HG02798 (cell line): Measurements from ENCODE around the gene RHOC.
A peak's percentile ranks its signal among the peaks of the same experiment; 100 is the strongest.

ENCODE experiments used
- ATAC-seq: cut with Tn5 transposase; IDR thresholded peaks from one replicate; pipeline ENCODE4 v1.9.1; 2021; ENCODE audit warnings: mild to moderate bottlenecking; ENCODE audit not compliant: unreplicated experiment, poor library complexity

RHOC gene

DNA sequence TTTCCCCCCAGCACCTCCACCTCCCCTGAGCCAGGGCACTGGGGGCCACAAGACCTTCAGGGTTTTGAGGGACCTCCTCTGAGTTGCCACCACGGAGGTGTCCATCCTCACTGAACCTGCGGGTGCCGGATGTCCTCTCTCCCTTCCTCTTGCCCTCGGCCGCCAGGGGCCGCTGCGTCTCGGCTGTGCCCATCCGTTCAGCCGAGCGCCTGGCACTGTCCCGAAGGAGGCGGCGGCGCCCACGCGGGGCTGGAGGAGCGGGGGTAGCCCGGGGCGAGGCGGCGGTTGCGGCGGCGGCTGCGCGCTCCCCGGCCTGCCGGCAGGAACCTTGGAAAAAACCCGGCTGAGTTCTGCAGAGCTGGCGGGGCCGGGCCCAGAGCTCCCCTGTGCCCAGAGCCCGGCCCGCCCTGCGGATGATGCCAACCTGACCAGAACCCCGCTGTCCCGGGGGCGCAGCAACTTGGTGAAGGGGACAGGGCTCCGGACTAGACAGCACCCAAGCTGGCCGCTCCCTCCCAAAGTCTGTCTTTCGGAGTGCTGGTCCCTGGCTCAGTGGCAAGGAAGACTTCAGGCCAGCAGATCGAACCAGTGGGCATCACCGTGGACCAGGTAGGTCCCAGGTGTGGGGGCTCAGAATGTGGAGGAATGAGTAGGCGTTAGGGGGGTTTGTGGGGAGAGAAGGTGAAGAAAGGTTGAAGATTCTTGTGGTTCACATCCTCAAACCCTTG, 11.9 kb upstream of the RHOC start:
- no peak for ATAC-seq

DNA sequence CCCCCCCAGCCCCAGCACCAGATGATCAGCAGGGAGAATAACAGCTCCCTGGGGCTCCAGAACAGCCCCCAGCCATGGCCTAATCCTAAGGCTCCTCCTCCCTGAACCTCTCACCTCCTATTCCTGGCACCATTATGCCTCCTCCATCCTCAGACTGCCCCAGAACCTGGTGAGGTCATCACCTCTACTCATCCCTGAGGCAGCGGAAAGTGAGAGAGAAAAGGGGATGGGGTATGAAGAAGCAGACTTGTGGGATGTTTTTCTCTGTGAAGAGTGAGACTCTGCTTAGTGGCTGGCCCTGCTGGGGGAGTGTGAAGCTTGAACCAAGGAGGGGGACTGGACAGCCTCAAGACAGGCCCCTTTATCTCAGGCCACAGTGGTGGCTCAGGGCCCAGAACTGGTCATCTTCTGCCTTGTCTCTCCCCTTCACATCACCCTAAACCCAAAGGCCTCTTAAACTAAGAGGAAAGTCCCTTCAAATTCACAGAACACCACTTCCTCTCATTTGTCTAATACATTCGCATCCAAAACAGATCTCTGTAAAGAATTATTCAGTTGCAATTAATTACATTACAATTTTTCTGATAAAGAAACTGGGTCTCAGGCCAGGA, 10.4 kb upstream of the RHOC start:
- ATAC-seq, result no peak

DNA sequence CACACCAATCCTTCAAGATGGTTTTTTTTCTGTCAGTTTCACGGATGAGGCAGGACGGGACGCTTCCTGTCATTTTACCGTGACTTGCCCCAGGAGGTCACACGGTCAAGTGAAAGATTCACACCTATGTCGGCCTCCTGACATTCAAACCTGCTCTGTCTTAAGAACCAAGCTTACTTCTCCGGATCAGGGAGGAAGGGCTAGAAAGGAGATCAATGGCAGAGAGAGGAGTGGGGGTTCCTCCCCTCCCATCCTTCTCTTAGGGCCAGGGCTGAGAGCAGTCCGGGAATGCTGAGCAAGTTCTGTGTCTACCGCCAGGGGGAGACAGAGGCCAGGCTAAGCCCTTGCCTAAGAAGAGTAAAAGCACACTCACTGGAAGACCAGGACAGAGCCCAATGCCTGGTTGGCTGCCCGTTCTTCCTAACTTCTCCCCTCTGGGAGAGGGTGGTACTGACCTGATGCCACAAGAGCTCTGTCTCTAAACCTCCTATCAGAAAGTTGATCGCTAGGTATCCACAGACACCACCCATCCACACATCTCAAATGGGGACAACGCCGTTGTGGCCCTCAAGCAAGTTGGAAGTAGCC, 9.3 kb upstream of the RHOC start:
- peak; percentile 36 for ATAC-seq

DNA sequence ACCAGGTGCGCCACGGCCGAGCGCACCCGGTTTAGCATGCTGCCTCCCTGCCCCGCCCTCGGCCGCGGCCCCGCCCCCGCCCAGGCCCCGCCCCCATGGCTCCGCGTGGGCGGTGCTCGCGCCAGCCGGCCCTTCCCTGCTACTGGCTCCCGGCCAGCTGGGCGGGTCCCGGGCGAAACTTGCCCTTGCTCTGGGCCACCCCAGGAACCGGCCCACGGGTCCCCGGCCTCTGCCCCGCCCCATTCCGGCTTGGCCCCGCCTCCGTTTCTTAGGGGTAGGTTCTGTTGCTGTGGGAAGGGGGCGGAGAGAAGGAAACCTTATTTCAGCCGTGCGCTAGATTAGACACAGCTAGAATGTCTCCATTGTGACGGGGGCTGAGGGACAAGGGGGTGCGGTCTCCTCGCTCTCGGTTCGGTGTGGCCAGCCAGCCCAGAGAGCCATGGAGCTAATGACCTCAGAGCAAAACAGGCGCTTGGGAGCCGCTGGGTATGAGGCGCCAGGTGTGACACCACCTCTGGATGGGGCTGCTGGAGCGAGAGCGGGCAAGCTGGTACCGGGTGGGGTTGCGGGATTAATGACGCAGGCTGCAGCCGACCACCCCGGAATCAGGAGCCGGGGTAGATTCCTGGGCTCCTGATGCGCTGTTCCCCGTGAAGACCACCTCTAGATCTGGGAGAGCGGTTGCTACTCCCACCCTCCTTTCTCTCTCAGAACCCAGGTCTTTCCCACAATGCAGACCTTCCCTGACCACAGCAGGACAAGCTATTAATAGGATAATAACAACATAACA, 8.5 kb upstream of the RHOC start, which contains the start of gene PPM1J:
TSS of gene PPM1J (minus strand) at position 69 of the 790 bp plus-strand sequence. CDS start at position 38, 31 bp downstream.
- ATAC-seq, result peak; percentile 84

DNA sequence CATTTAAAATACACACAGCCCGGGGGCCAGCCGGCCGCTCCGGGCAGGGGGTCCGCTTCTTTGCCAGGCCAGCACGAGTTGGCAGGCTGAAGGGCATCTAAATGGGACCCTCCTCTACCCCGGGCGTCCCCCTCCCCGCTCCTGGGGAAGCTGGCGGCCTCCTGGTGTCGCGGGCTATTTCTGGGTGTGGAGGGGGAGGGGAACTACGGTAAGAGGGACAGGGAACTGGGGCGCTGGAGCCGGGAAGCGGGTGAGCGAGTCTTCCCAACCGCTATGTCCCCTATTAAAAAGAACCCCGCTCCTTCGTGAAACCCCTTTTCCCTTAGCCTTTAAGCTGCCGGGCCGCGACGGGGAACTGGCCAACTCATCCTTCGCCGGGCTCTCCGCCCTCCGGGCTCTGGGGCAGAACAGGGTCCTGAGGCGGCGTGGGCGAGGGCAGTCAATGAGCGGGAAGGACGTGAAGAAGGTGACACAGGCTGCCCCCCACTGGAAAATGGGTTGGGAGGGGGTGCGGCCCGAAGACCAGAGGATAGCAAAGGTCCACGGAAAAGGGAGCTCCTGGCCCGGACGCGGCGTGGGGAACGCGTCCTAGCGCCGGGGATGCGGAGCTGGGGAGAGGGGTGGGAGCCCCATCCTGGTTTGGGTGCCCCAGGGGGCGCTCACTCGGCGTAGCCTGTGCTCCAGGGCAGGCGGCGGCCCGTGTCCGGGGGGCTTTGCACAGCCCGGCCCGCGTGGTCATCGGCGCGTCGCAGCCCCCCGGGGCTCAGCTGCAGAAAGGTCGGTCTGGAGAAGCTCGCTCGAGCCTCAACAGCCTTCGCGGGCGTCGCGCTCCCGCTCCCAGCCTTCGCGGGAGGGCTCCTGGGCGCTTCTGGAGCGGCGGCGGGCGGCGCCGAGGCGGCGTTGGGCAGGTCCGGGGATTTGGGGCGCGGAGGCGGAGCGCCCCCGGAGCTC, 7.7 kb upstream of the RHOC start:
- no peak for ATAC-seq

DNA sequence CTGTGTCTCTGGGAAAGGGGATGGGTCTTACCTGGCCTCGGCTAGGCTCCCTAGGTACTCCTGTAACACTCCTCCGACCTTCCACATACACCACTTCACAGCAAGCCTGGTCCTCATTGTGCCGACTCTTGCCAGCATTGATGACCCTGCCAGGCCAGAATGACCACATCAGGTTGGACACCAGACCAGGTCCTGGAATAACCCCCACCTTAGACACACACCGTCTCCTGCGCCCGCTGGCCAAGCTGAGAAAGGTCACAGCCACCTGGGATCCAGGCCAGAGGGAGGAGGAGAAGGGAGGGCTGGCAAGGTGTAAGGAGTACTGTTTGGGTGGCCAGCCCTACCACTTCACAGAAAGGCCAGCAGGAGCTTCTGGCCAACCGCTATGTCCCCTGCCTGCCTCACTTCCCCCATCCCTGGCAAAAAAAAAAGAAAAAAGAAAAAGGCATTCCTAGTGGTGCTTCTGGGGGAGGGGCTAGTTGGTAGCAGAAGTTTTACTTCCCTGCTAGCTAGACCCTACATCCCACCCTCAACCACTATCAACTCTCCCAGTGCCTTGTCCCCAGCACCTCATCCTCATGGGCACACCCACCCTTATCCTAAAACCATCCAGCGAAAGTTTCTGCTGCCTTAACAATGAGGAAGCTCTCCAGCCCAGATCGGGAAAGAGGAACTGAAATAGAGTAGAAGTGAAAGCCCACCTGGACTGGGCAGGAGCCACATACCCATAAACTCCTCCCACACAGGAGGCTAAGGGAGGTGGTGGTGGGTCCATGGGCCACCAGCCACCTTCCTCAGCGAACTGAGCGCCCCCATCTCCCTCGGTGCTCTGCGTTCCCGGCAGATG, 6.8 kb upstream of the RHOC start:
- no peak for ATAC-seq

DNA sequence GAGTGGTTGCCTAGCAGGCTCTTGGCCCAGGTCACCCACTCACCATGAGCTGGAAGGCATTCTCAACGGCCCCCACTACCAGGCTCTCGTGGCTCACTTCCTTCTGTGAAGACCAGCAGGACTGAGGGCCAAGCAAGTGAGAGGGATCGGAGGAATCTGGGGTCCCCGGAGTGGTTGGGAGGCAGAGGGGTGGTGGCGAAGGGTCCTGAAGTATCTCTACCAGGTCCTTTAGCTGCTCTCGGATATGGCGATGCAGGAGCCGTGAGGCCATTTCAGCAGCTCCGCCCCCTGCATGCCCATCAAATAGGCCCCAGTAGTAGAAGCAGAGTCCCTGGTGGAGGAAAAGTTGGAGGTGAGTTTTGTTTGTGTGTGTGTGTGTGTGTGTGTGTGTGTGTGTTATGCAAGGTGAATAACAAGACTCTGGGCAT, 5.8 kb upstream of the RHOC start:
- no peak for ATAC-seq

DNA sequence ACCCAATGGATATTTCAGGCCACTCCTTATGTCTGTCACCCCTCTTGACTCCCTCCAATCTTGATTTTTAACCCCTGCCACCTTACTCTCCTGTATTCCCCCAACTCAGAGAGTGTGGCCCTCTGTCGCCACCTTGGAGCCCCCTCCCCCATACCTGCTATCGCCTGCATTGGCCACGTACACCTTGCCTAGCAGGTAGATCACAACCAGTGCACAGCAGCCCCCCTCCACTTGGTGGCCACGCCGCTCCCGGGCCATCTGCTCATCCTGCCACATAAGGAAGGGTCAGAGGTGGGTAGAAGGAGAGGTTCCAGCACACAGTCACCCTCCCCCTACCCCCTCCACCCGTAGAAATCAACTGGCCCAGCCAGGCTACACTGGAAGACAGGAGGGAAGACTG, 5.3 kb upstream of the RHOC start:
- no peak for ATAC-seq

DNA sequence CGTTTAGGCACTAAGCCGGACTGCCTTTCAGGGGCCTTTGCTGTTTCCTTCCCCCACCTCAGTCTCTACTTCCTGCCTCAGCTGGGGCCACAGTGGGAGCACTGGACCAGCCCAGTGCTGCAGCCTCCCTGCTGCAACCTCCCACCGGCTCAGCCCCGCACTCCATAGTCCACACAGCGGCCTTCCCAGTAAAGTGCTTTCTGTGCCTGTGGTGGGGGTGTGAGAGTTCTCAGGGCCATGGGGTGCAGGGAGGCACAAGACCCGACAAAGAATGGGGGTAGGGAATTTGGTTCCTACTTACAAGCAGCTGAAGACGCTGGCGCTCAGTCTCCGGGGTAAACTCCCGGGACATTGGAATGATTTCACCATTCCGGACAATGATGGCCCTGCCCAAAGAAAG, 4.7 kb upstream of the RHOC start:
- ATAC-seq, result no peak

DNA sequence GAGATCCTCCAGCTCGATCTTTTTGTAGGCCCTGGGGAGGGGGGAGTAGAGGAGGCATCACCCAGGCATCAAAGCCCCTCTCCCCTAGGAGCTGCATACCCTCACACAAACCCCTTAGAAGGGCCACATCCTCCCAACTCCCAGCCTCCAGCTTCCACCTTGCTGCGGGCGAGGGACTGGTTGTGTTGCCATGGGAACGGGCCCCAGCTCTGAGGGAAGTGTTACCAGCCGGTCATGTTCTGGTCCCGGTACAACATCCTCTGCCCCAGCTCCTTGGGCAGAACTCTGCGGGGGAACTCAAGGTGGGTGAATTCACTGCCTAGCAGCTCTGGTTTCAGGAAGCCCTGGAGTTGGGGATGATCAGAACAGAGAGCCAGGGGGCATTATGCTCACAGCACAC, 4.1 kb upstream of the RHOC start:
- ATAC-seq, result no peak

DNA sequence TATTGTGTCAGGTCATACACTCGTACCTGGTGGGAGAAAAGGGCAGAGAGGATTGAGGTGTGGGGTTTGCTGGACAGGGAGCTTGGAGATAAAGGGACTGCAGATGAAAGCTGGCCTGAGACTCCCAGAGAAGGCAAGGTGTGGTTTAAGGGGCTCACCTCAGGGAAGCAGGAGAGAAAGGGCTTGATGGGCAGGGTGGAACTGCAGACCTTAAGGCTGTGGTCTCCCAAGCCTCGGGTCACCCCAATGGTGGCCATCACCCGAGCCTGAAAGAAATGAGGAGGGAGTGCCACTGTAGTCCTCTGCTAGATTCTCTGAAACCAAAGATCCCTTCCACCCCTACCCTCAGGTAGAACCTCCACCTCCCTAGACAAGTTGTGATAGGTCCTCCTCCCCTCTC, 3.7 kb upstream of the RHOC start:
- ATAC-seq, result no peak

DNA sequence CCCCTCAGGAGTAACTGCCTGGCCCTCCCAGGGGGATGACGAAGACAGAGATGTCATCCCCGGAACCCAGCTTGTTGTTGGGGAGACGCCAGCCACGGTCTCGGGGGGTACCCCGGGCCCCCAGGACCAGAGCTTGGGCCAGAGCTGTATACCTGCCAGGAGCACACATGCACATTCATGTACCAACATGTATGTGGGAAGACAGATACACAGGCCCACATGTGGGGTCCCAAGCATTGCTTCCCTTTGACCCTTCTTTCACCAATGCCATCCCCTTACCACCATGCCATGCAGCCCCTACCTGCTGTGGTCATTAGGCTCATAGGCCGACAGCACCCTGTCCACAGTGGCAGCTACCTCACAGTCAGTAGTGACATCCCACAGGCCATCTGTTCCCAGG, 3.2 kb upstream of the RHOC start:
- ATAC-seq, result no peak

DNA sequence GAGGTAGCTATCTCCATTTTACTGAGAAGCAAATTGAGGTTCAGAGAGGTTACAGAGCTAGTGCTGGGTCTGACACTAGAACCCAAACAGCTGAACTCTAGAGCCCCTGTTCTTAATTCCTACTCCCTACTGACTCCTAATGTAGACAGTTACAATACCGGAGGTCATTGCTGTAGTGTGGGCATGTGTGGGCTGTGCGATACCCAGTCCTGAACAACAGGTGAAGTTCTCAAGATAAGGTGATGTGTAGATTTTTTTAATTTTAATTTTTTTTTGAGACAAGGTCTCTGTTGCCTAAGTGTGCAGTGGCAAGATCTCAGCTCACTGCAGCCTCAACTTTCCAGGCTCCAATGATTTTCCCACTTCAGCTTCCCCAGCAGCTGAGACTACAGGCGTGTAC, 1.6 kb upstream of the RHOC start:
- no peak for ATAC-seq

DNA sequence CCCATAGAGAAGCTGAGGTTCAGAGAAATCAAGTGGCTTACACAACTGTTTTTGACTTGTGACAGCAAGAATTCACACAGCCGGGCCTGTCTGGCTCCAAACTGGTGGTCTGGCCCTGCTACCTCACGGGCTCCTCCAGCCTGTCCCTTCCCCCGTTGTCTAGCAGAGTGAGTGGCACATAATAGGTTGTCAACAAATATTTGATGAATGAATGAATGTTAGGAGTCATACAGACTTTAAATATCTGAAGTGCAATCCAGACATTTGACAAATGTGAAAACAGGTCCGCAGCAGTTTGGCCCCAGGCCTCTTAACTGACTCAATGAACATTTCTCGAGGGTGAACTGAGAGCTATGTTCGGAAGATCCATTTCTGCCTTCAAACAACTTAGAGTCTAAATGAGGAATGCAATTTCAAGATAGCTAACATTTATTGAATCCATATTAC, 1.1 kb upstream of the RHOC start:
- ATAC-seq, result no peak

DNA sequence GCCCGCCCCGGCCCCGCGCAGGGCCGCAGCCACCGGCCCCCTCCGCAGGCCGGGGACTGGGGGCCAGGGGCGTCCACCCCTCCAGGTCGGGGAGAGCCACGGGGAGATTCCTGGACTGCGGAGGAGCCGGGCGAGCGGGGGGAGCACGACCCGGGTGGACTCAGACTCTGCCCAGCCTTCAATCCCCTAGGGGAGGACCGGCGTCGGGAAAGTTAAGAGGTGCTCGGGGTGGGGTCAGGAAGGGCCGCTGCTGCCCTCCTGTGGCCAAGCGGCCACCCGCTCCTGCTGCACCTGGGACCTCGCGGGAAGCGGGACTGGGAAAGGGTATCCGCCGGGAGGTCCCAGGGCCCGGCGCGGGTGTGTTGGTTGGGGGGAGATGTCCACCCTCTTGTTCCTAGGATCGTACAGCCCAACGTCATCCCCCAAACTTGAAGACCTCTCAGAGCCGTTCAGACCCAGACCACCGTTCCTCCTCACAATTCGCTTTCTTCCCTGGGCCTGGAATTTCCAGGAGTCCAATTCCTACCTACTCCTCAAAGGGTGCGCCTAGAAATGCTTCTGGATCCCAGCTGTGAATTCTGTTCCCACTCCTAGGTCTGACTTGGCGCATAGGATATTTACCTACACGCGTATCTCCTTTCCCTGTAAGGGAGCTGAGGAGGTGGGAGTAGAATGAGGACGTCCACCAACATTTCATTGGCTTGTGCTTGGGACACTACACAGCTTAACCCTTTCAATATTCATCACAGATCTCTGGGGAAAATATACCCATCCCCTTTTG, 484 bp upstream of the RHOC start:
- peak; percentile 74 for ATAC-seq

DNA sequence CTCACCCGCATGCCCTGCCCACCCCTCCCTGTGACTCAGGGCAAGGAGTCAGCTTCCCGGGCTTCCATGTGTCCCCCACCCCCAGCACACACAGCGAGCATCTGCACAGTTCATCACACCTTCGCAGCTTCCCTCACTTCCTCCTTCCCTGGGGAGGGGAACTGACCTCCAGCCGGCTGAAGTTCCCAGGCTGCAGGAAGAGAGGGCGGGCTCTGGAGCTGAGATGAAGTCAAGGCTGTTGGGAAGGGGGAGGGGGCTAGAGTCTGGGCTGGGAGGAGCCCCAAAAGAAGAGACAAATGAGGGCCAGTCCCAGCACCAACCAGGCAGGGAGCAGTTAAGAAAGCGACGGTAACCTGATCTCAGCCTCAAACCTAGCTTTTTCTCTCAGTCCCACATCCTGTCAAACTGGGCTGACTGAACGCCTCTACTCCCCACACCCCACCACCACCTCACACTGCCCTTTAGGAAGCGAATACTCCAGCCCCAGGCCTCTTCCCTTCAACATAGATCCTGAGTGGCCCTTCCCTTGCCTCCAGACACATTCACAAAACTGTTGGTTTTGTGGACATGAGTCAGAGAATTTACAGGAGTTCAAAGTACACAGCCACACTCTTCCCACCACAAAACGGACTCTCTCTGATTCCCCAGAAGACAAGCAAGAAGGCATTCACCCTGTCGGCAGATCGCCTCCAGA, 1.8 kb downstream of the RHOC start:
- ATAC-seq, result peak; percentile 56

DNA sequence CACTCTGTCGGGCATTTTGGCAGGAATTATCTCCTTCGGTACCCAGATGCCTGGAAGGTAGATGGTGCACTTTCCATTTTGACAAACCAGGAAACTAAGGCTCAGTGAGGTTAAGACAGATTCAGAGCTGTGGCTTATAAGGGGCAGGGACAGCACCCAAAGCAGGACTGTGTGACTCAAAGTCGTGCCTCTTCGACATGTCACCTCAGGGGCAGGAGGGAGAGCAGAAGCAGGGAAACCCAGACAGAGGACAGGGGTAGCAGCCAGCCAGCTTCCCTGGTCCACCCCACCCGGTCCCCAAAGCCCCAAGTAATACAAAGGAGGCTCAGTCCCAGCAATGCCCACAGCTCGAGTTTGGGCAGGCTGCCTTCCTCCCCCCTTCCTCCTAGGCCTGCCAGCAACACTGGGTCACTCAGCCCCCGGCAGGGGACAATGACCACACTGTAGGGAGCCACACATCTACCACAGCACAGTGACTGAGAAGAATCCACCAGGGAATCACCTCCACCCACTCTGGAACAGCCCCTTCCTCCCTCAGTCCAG, 2.5 kb downstream of the RHOC start:
- ATAC-seq, result peak; percentile 0
